SH-SY5Y (cell line): ENCODE data around the gene MT3.

Experiments used
- GATA2 ChIP-seq: IDR thresholded peaks from 2 replicates; pipeline ENCODE4 v1.6.1; 2011; ENCODE audit warnings: mild to moderate bottlenecking, low read depth, low read length
- GATA3 ChIP-seq: IDR thresholded peaks from 2 replicates; pipeline ENCODE4 v1.6.1; 2011; ENCODE audit warnings: low read depth, mild to moderate bottlenecking, low read length, moderate library complexity

DNA sequence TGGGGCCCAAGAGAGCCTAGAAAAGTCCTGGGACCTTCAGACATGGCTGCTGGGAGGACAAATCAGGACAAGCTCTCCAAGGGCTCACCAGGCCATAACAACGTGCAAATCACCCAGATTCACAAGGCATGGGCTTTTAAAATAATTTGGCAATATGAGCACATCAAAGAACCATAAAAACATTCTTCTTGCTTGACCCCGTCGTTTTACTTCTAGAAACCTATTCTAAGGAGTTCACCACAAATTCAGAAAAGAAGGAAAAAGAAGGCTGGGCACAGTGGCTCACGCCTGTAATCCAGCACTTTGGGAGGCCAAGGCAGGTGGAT, 12.1 kb upstream of the MT3 start:
- TF ChIP-seq GATA3 (no peak), GATA2 (no peak)
